Upper lobe of left lung (tissue), 4 donors: ENCODE data around the gene NCBP3.

Experiments
- POLR2A ChIP-seq, 4 donors: fragments of 450-650 bp; IDR thresholded peaks; one replicate each; pipeline ENCODE4 v1.5.1; 2016 to 2017; ENCODE audit warnings: antibody characterized with exemption in 4 of 4, mild to moderate bottlenecking in 2 of 4
- POLR2AphosphoS5 ChIP-seq, 2 donors: sonication (generic); formaldehyde crosslinking; IDR thresholded peaks; one replicate each; pipeline ENCODE4 v1.5.1; 2017; ENCODE audit warnings: antibody characterized with exemption in 2 of 2
- TF ChIP-seq, protein P1 (sequence below), 6 experiments: fragments of 450-650 bp in 4 of 6; fragments of 200-600 bp in 2 of 6; sonication (generic) in 2 of 6; IDR thresholded peaks; one replicate each; pipeline ENCODE4 v1.5.1; 2016 to 2019; ENCODE audit warnings: antibody characterized with exemption in 6 of 6

DNA sequence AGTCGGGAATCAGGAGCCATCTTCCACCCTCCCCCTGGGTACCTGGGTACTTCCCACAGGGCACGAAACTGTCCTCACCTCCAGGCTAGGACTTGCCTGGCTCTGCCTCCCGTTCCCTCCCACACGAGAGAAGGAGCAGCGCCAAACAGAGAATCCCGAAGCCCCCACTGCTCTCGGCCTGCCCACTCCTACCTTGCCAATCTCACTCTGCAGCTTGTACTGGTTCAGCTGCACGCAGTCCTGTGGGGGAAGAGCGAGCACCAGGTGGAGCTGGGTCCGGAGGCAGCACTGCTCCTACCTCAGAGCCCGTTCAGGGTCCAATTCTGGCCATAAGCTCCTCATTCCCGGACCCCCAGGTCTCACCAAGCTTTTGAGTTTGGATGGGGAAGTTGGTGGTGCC is 38.1 kb upstream of the NCBP3 start:
- TF ChIP-seq, protein P1, sequence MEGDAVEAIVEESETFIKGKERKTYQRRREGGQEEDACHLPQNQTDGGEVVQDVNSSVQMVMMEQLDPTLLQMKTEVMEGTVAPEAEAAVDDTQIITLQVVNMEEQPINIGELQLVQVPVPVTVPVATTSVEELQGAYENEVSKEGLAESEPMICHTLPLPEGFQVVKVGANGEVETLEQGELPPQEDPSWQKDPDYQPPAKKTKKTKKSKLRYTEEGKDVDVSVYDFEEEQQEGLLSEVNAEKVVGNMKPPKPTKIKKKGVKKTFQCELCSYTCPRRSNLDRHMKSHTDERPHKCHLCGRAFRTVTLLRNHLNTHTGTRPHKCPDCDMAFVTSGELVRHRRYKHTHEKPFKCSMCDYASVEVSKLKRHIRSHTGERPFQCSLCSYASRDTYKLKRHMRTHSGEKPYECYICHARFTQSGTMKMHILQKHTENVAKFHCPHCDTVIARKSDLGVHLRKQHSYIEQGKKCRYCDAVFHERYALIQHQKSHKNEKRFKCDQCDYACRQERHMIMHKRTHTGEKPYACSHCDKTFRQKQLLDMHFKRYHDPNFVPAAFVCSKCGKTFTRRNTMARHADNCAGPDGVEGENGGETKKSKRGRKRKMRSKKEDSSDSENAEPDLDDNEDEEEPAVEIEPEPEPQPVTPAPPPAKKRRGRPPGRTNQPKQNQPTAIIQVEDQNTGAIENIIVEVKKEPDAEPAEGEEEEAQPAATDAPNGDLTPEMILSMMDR (IDR thresholded peaks at IDR 0.05): no peak
- TF ChIP-seq POLR2AphosphoS5 (IDR thresholded peaks at IDR 0.05) (no peak), POLR2A (IDR thresholded peaks at IDR 0.05) (no peak)
